ENCODE data around the gene SRL.
"Not testable (repeated sequence)": the region's sequence is repeated elsewhere in the genome, so short reads cannot be mapped to it uniquely, and the experiment has no call there.

SRL gene

GRCh38 chr16:4260360-4260759 lies 18.5 kb upstream of the SRL start:
- no peak for DNase-seq (ENCODE audit: low spot score)

GRCh38 chr16:4257646-4258556 lies 16.0 kb upstream of the SRL start:
- DNase-seq (ENCODE audit: low spot score), result peak; percentile 12

GRCh38 chr16:4253394-4254150 lies 11.7 kb upstream of the SRL start:
- DNase-seq (ENCODE audit: low spot score), result peak; percentile 98

- DNase-seq (ENCODE audit: low spot score), result not testable (repeated sequence)
Observed at GRCh38 chr16:4253012-4253393, 11.1 kb upstream of the SRL start.

GRCh38 chr16:4249530-4250308 lies 7.8 kb upstream of the SRL start:
- DNase-seq (ENCODE audit: low spot score), result no peak

GRCh38 chr16:4247460-4247784 lies 5.5 kb upstream of the SRL start:
- no peak for DNase-seq (ENCODE audit: low spot score)

- DNase-seq (ENCODE audit: low spot score), result no peak
Observed at GRCh38 chr16:4246777-4247459, 5.0 kb upstream of the SRL start.

- DNase-seq (ENCODE audit: low spot score), result no peak
Observed at GRCh38 chr16:4245077-4245791, 3.4 kb upstream of the SRL start.

GRCh38 chr16:4244254-4245076 lies 2.6 kb upstream of the SRL start:
- DNase-seq (ENCODE audit: low spot score), result peak; percentile 72

GRCh38 chr16:4241258-4241927 lies 487 bp downstream of the SRL start:
- DNase-seq (ENCODE audit: low spot score), result no peak

GRCh38 chr16:4240624-4241023 lies 1.3 kb downstream of the SRL start:
- no peak for DNase-seq (ENCODE audit: low spot score)

- DNase-seq (ENCODE audit: low spot score), result no peak
Observed at GRCh38 chr16:4239682-4240175, 2.2 kb downstream of the SRL start.

- DNase-seq (ENCODE audit: low spot score), result no peak
Observed at GRCh38 chr16:4239020-4239419, 2.9 kb downstream of the SRL start.

- no peak for DNase-seq (ENCODE audit: low spot score)
Observed at GRCh38 chr16:4233431-4233830, 8.4 kb downstream of the SRL start.

- DNase-seq (ENCODE audit: low spot score), result no peak
Observed at GRCh38 chr16:4232541-4233386, 9.1 kb downstream of the SRL start.

GRCh38 chr16:4231886-4232285 lies 10.0 kb downstream of the SRL start:
- no peak for DNase-seq (ENCODE audit: low spot score)

GRCh38 chr16:4231367-4231766 lies 10.5 kb downstream of the SRL start:
- no peak for DNase-seq (ENCODE audit: low spot score)

- no peak for DNase-seq (ENCODE audit: low spot score)
Observed at GRCh38 chr16:4227040-4227332, 14.9 kb downstream of the SRL start.

Data from D341Med (cell line).